Measurements from ENCODE around the gene HOXB3.

Gene HOXB3

GRCh38 chr17:48600244-48601098 is 10.4 kb upstream of the HOXB3 start (continued):
- no peak for TF ChIP-seq AEBP2 (tag by site-specific recombination; IDR thresholded peaks at IDR 0.05; ENCODE audit: borderline replicate concordance)
- no peak for TF ChIP-seq ZNF146 (tag by site-specific recombination; IDR thresholded peaks at IDR 0.05)
- no peak for TF ChIP-seq GLI2 (tag by site-specific recombination; IDR thresholded peaks at IDR 0.05; ENCODE audit: borderline replicate concordance, low read depth)
- no peak for TF ChIP-seq ZNF23 (tag by site-specific recombination; IDR thresholded peaks at IDR 0.05; ENCODE audit: borderline replicate concordance)
- no peak for TF ChIP-seq ZNF223 (tag by site-specific recombination; IDR thresholded peaks at IDR 0.05)
- no peak for TF ChIP-seq BCL6B (tag by site-specific recombination; IDR thresholded peaks at IDR 0.05)
- TF ChIP-seq ZNF639 (tag by site-specific recombination; IDR thresholded peaks at IDR 0.05): no peak; the same call in 1 of the 2 replicates
- peak; percentile 72; the same call in 1 of the 2 replicates for TF ChIP-seq ZNF391 (tag by site-specific recombination; IDR thresholded peaks at IDR 0.05; ENCODE audit: borderline replicate concordance, low read depth)
- TF ChIP-seq ZSCAN18 (tag by site-specific recombination; IDR thresholded peaks at IDR 0.05): no peak
- no peak for TF ChIP-seq ZNF133 (tag by site-specific recombination; IDR thresholded peaks at IDR 0.05)
- no peak for TF ChIP-seq ZNF629 (tag by site-specific recombination; IDR thresholded peaks at IDR 0.05)
- no peak for TF ChIP-seq KLF1 (tag by site-specific recombination; IDR thresholded peaks at IDR 0.05)
- no peak for TF ChIP-seq ZNF776 (tag by site-specific recombination; IDR thresholded peaks at IDR 0.05; ENCODE audit: borderline replicate concordance)
- peak; percentile 76 for TF ChIP-seq GLIS1 (tag by site-specific recombination; IDR thresholded peaks at IDR 0.05)
- no peak for TF ChIP-seq ZNF658 (tag by site-specific recombination; IDR thresholded peaks at IDR 0.05)
- TF ChIP-seq ZNF677 (tag by site-specific recombination; IDR thresholded peaks at IDR 0.05): no peak
- TF ChIP-seq ZNF501 (tag by site-specific recombination; IDR thresholded peaks at IDR 0.05): no peak; the same call in 1 of the 2 replicates
- TF ChIP-seq PATZ1 (tag by site-specific recombination; IDR thresholded peaks at IDR 0.05): peak; percentile 66
- no peak for TF ChIP-seq ZNF701 (tag by site-specific recombination; IDR thresholded peaks at IDR 0.05)
- no peak for TF ChIP-seq PRDM2 (tag by site-specific recombination; IDR thresholded peaks at IDR 0.05; ENCODE audit: borderline replicate concordance)
- 0 out of 2 replicates have a peak, but pooled peaks have one; percentile 26 for TF ChIP-seq OVOL3 (tag by site-specific recombination; IDR thresholded peaks at IDR 0.05)
- TF ChIP-seq ZNF266 (tag by site-specific recombination; IDR thresholded peaks at IDR 0.05; ENCODE audit: low read depth): no peak
- TF ChIP-seq ZNF157 (tag by site-specific recombination; IDR thresholded peaks at IDR 0.05): no peak
- TF ChIP-seq ZNF624 (tag by site-specific recombination; IDR thresholded peaks at IDR 0.05): no peak
- peak; percentile 81; the same call in 1 of the 2 replicates for TF ChIP-seq HOXD13 (CRISPR knock-in tag; IDR thresholded peaks at IDR 0.05; ENCODE audit: borderline replicate concordance)
- TF ChIP-seq ZNF610 (tag by site-specific recombination; IDR thresholded peaks at IDR 0.05; ENCODE audit: borderline replicate concordance): no peak

Measured in HEK293 (cell line).